KBM-7 (cell line): Measurements from ENCODE around the gene NUP93.

ENCODE experiments used
- DNase-seq: peaks from one replicate; pipeline ENCODE4 v3.0.0-alpha.2; 2015
- in situ Hi-C: fragments of 300-500 bp; cut with MboI; formaldehyde crosslinking; loops from 2 replicates; pipeline ENCODE4 v1.14.3; 2020; ENCODE audit warnings: low sequenced_read_pairs, low pct_unique_long_range_greater_than_20kb, mixed read lengths

The NUP93 gene

GRCh38 chr16:56897026-56897799 is 167.3 kb downstream of the NUP93 start:
- DNase-seq, result no peak
- in situ Hi-C loops, result no loop called here

GRCh38 chr16:56898847-56899246 is 168.9 kb downstream of the NUP93 start:
- in situ Hi-C loops, result no loop called here
- no peak for DNase-seq
